Caco-2 (cell line): Measurements from ENCODE around the gene CARD11. TPM values are rescaled to one million over a fixed set of nuclear protein-coding genes. Genes with fewer than 3 reads are reported as not detected.

Experiments used
- BruUV-seq: library from RNA; stranded (reverse); fragments of 400-500 nt; replicated peaks from 2 replicates; lab custom pipeline; 2021; lab: Mats Ljungman, UMichigan
- CTCF ChIA-PET: fragments of 300-600 bp; sonication (Branson Sonifier 250); formaldehyde crosslinking; loops from one replicate; lab custom pipeline; 2022; ENCODE audit warnings: antibody characterized with exemption; lab: Charles Lee
- POLR2A ChIA-PET: fragments of 300-600 bp; sonication (Branson Sonifier 250); formaldehyde crosslinking; loops from one replicate; lab custom pipeline; 2022; ENCODE audit warnings: antibody characterized with exemption; lab: Charles Lee
- DNase-seq, 2 experiments: peaks; one replicate each; pipeline versions ENCODE4 v3.0.0 to v3.0.0-alpha.2; 2020 to 2022
- H3K27me3 ChIP-seq: replicated peaks from 2 replicates; pipeline ENCODE4 v1.6.0; 2011; ENCODE audit warnings: low read length; ENCODE audit not compliant: control insufficient read depth, insufficient read depth
- H3K36me3 ChIP-seq: 2 replicates; pipeline ENCODE4 v1.5.1; 2011; ENCODE audit warnings: low read length; ENCODE audit not compliant: control insufficient read depth, insufficient read depth
- H3K4me1 ChIP-seq: fragments of 250-450 bp; sonication (Bioruptor Pico); 2 replicates; pipeline ENCODE4 v1.5.1; 2020; ENCODE audit warnings: mild to moderate bottlenecking
- H3K4me3 ChIP-seq: 2 replicates; pipeline ENCODE4 v1.5.1; 2011; ENCODE audit warnings: low read depth, mild to moderate bottlenecking, control low read depth, low read length
- H3K9me3 ChIP-seq: fragments of 250-450 bp; sonication (Bioruptor Pico); 2 replicates; pipeline ENCODE4 v1.5.1; 2020; ENCODE audit warnings: mild to moderate bottlenecking, moderate library complexity
- H3K27ac Mint-ChIP-seq: one replicate; pipeline ENCODE4 v1.8.0; 2022; ENCODE audit warnings: mixed read lengths; ENCODE audit not compliant: unreplicated experiment
- H3K27me3 Mint-ChIP-seq: one replicate; pipeline ENCODE4 v1.8.0; 2022; ENCODE audit warnings: mixed read lengths; ENCODE audit not compliant: insufficient read depth, unreplicated experiment
- H3K36me3 Mint-ChIP-seq: one replicate; pipeline ENCODE4 v1.8.0; 2022; ENCODE audit warnings: mild to moderate bottlenecking, mixed read lengths; ENCODE audit not compliant: insufficient read depth, unreplicated experiment
- H3K4me1 Mint-ChIP-seq: one replicate; pipeline ENCODE4 v1.8.0; 2022; ENCODE audit warnings: low read depth, mixed read lengths; ENCODE audit not compliant: unreplicated experiment
- H3K4me3 Mint-ChIP-seq: one replicate; pipeline ENCODE4 v1.8.0; 2022; ENCODE audit warnings: mild to moderate bottlenecking, moderate library complexity, mixed read lengths; ENCODE audit not compliant: unreplicated experiment
- H3K9me3 Mint-ChIP-seq: one replicate; pipeline ENCODE4 v1.8.0; 2022; ENCODE audit warnings: mixed read lengths; ENCODE audit not compliant: unreplicated experiment
- intact Hi-C: fragments of 100-400 bp; cut with micrococcal nuclease; formaldehyde crosslinking; loops from one replicate; pipeline ENCODE4 v1.10.0; 2022; ENCODE audit not compliant: unreplicated experiment
- total RNA-seq: library from RNA; stranded (reverse); gene quantifications from 2 replicates; pipeline ENCODE4 v1.2.3, GENCODE V29; 2022
- TF ChIP-seq, protein P1 (sequence below), 2 experiments: fragments of 200-600 bp in 1 of 2; IDR thresholded peaks; 1 replicate in 1 of 2; 2 replicates in 1 of 2; pipeline versions ENCODE4 v1.5.1 to v1.8.0; 2011 to 2022; ENCODE audit warnings: antibody characterized with exemption in 1 of 2, control low read depth in 1 of 2, inconsistent platforms in 1 of 2, low read depth in 1 of 2, low read length in 1 of 2, mild to moderate bottlenecking in 1 of 2, moderate library complexity in 1 of 2; ENCODE audit not compliant: insufficient read depth in 1 of 2, severe bottlenecking in 1 of 2, unreplicated experiment in 1 of 2

Gene CARD11
- total RNA-seq, 1 experiment from 2014 or later = 5.4 TPM

DNA sequence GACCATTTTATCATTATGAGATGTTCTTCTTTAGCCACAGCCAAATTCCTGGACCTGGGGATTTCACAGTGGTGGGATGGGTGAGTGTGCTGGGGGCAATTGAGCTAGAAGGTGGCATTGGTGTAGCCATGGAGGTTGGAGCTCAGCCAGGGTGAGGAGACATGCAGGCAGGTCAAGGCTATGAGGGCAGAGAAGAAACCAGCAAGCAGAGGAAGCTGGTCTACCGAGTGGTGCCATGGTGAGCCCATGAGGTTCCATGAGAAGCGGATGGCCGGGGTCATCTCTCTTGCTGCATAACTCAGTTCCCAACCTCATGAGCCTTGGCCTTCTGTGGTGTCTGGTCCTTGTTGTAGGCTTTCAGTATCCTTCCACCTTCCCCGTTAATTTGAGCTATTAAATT lies 91.4 kb downstream of the CARD11 start:
- Histone ChIP-seq H3K27me3 (no peaks in the 10 kb centered on the region), H3K4me1 (no peaks in the 10 kb centered on the region), H3K9me3 (no peaks in the 10 kb centered on the region), H3K36me3 (no peaks in the 10 kb centered on the region), H3K4me3 (no peak overlapping the region)
- Mint-ChIP-seq H3K4me3 (no peak overlapping the region), H3K27me3 (peaks cover 6% of the 10 kb centered on the region), H3K4me1 (no peaks in the 10 kb centered on the region), H3K36me3 (no peaks in the 10 kb centered on the region), H3K9me3 (peaks cover 27% of the 10 kb centered on the region), H3K27ac (no peak overlapping the region)
- CTCF ChIA-PET = no interaction called here
- TF ChIP-seq, protein P1, sequence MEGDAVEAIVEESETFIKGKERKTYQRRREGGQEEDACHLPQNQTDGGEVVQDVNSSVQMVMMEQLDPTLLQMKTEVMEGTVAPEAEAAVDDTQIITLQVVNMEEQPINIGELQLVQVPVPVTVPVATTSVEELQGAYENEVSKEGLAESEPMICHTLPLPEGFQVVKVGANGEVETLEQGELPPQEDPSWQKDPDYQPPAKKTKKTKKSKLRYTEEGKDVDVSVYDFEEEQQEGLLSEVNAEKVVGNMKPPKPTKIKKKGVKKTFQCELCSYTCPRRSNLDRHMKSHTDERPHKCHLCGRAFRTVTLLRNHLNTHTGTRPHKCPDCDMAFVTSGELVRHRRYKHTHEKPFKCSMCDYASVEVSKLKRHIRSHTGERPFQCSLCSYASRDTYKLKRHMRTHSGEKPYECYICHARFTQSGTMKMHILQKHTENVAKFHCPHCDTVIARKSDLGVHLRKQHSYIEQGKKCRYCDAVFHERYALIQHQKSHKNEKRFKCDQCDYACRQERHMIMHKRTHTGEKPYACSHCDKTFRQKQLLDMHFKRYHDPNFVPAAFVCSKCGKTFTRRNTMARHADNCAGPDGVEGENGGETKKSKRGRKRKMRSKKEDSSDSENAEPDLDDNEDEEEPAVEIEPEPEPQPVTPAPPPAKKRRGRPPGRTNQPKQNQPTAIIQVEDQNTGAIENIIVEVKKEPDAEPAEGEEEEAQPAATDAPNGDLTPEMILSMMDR (IDR thresholded peaks at IDR 0.05; ENCODE audit: insufficient read depth in 1 of 2, low read depth in 1 of 2, low read length in 1 of 2, severe bottlenecking in 1 of 2, unreplicated experiment in 1 of 2) = no peak
- intact Hi-C loops = no loop called here
- POLR2A ChIA-PET = no interaction called here
- DNase-seq = no peak
- no TSS peak for BruUV-seq

DNA sequence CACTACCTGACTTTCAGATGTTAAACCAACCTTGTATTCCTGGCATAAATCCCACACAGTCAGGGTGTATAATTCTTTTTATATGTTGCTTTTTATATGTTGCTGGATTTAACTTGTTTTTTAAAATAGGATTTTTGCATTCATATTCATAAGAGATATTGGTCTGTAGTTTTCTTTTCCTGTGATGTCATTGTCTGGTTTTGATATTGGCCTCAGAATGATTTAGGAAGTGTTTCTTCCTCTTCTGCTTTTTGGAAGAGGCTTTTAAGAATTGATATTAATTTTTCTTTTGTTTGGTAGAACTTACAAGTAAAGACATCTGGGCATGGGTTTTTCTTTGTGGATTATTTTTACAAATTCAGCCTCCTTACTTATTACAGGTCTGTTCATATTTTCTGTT lies 93.1 kb downstream of the CARD11 start:
- H3K4me3 Mint-ChIP-seq = no peak overlapping the region
- Histone ChIP-seq H3K36me3 (no peaks in the 10 kb centered on the region), H3K4me3 (no peak overlapping the region), H3K4me1 (no peaks in the 10 kb centered on the region), H3K27me3 (no peaks in the 10 kb centered on the region), H3K9me3 (no peaks in the 10 kb centered on the region)
- H3K4me1 Mint-ChIP-seq = no peaks in the 10 kb centered on the region
- no TSS peak for BruUV-seq
- no peaks in the 10 kb centered on the region for H3K36me3 Mint-ChIP-seq
- no peak overlapping the region for H3K27ac Mint-ChIP-seq
- intact Hi-C loops = no loop called here
- peaks cover 8% of the 10 kb centered on the region for H3K27me3 Mint-ChIP-seq
- CTCF ChIA-PET = no interaction called here
- H3K9me3 Mint-ChIP-seq = peaks cover 27% of the 10 kb centered on the region
- POLR2A ChIA-PET = no interaction called here
- DNase-seq = no peak
- TF ChIP-seq, protein P1 (IDR thresholded peaks at IDR 0.05; ENCODE audit: insufficient read depth in 1 of 2, low read depth in 1 of 2, low read length in 1 of 2, severe bottlenecking in 1 of 2, unreplicated experiment in 1 of 2) = no peak

DNA sequence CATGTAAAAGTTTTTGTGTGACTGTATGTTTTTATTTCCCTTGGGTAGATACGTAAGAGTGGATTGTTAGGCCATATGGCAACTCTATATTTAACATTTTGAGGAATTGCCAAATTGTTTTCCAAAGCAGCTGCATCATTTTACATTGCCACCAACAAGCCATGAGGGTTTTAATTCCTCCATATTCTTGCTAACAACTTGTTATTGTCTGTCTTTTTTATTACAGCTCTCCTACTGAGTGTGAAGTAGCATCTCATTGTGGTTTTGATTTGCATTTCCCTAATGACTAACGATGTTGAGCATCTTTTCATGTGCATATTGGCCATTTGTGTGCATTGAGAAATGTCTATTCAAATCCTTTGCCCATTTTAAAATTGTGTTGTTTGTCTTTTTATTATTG lies 94.9 kb downstream of the CARD11 start:
- ChIA-PET CTCF (no interaction called here), POLR2A (no interaction called here)
- H3K4me3 ChIP-seq = no peak overlapping the region
- Mint-ChIP-seq H3K9me3 (peaks cover 27% of the 10 kb centered on the region), H3K4me1 (no peaks in the 10 kb centered on the region), H3K27me3 (peaks cover 12% of the 10 kb centered on the region), H3K36me3 (no peaks in the 10 kb centered on the region), H3K4me3 (no peak overlapping the region), H3K27ac (no peak overlapping the region)
- TF ChIP-seq, protein P1 (IDR thresholded peaks at IDR 0.05; ENCODE audit: insufficient read depth in 1 of 2, low read depth in 1 of 2, low read length in 1 of 2, severe bottlenecking in 1 of 2, unreplicated experiment in 1 of 2) = no peak
- no TSS peak for BruUV-seq
- no peak for DNase-seq
- no peaks in the 10 kb centered on the region for H3K36me3 ChIP-seq
- H3K9me3 ChIP-seq = no peaks in the 10 kb centered on the region
- intact Hi-C loops = no loop called here
- H3K27me3 ChIP-seq = no peaks in the 10 kb centered on the region
- H3K4me1 ChIP-seq = no peaks in the 10 kb centered on the region
